Activated CD4-positive, alpha-beta T cell treated with anti-CD3 and anti-CD28 coated beads, Interleukin-2, amount 50 U/mL, for 48 hours (primary cell): ENCODE results near the gene BARX1.
"Not testable (repeated sequence)": the region's sequence is repeated elsewhere in the genome, so short reads cannot be mapped to it uniquely, and the experiment has no call there.

ENCODE experiments used
- DNase-seq, 2 experiments: peaks; one replicate each; pipeline ENCODE4 v3.0.0-alpha.2; 2020

The BARX1 gene

GRCh38 chr9:93955111-93955980 is at the start of gene BARX1:
BARX1 (minus strand) TSS chr9:93955355; CDS start chr9:93955146, 209 bp downstream.
- DNase-seq, result peak in 1 of 2 experiments; percentile 60

GRCh38 chr9:94002316-94003140 is 47.4 kb upstream of the BARX1 start:
- peak; percentile 12 to 32 for DNase-seq

GRCh38 chr9:93996863-93997262 is 41.7 kb upstream of the BARX1 start:
- no peak for DNase-seq

- no peak for DNase-seq
Observed at GRCh38 chr9:93996367-93996766, 41.2 kb upstream of the BARX1 start.

GRCh38 chr9:93994545-93994944 is 39.4 kb upstream of the BARX1 start:
- DNase-seq, result no peak

GRCh38 chr9:93994132-93994531 is 39.0 kb upstream of the BARX1 start:
- no peak for DNase-seq

GRCh38 chr9:93992830-93993229 is 37.7 kb upstream of the BARX1 start:
- no peak for DNase-seq

GRCh38 chr9:93990448-93990847 is 35.3 kb upstream of the BARX1 start:
- DNase-seq, result no peak

- no peak for DNase-seq
Observed at GRCh38 chr9:93988056-93988455, 32.9 kb upstream of the BARX1 start.

GRCh38 chr9:93984860-93985259 is 29.7 kb upstream of the BARX1 start:
- no peak for DNase-seq

- DNase-seq, result no peak
Observed at GRCh38 chr9:93983875-93984274, 28.7 kb upstream of the BARX1 start.

- no peak for DNase-seq
Observed at GRCh38 chr9:93979721-93980120, 24.6 kb upstream of the BARX1 start.

GRCh38 chr9:93978551-93978950 is 23.4 kb upstream of the BARX1 start:
- no peak for DNase-seq

- DNase-seq, result no peak
Observed at GRCh38 chr9:93976973-93977372, 21.8 kb upstream of the BARX1 start.

- DNase-seq, result no peak
Observed at GRCh38 chr9:93976081-93976480, 20.9 kb upstream of the BARX1 start.

- DNase-seq, result no peak
Observed at GRCh38 chr9:93975262-93975661, 20.1 kb upstream of the BARX1 start.

GRCh38 chr9:93974151-93974550 is 19.0 kb upstream of the BARX1 start:
- DNase-seq, result no peak

GRCh38 chr9:93972655-93973054 is 17.5 kb upstream of the BARX1 start:
- DNase-seq, result not testable (repeated sequence)

- DNase-seq, result no peak
Observed at GRCh38 chr9:93969328-93969661, 14.1 kb upstream of the BARX1 start.

GRCh38 chr9:93968451-93969327 is 13.5 kb upstream of the BARX1 start:
- DNase-seq, result no peak

GRCh38 chr9:93967020-93967803 is 12.1 kb upstream of the BARX1 start:
- DNase-seq, result no peak
